Activated CD8-positive, alpha-beta memory T cell treated with anti-CD3 and anti-CD28 coated beads, Interleukin-2, amount 50 U/mL, for 24 hours (primary cell): Measurements from ENCODE around the gene ZBTB33.

Source experiments
- DNase-seq: peaks from one replicate; pipeline ENCODE4 v3.0.0-alpha.2; 2020; ENCODE audit errors: extremely low read depth

The ZBTB33 gene

DNA sequence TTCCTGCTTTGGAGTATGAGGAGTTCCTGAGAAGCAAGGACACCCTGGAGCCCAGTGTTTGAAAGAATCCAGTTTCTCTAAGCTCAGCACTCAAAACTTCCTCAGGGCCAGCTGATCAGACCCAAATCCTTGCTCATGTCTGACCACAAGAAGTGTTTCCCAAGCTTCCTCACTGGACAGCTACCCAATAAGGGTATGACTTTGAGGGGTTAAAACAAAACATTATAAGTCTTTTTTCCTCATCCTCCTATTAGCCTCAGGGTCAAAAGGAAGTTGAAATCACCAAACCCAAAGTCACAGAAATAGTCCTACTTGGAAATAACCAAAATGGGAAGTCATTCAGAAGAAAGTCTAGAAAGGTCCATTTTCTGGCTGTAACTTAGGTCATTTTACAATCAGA is 13.7 kb downstream of the ZBTB33 start:
- no peak for DNase-seq

DNA sequence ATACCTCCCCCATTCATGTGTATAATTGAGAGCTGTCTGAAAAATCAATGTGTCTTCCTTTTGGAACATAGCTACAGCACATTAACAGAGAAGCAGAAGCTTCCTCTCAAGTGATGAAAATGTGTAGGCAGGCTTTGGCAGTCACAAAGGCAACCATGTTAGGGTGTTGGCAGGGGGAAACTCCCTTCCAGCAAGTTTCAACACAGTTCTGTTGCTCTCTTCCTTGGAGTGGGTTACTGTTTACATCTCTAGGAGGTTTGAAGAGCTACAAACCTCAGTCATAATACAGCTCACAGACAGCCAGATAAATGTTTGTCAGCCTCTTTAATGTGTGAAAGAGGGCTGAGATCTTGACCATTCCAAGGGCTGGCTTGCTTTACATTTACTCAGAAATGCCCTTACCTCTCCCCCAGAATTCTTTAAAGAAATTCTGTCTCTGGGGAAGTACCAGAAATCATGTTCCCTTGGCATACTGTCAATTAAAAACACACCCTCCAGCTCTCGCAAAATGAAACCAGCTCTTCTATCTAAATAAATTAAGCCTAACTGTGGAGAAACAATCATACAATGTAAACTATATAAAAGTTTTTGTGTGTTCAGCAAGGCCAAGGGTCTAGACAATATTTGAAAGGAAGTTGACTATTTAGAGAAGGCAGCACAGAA is 18.9 kb downstream of the ZBTB33 start:
- no peak for DNase-seq

DNA sequence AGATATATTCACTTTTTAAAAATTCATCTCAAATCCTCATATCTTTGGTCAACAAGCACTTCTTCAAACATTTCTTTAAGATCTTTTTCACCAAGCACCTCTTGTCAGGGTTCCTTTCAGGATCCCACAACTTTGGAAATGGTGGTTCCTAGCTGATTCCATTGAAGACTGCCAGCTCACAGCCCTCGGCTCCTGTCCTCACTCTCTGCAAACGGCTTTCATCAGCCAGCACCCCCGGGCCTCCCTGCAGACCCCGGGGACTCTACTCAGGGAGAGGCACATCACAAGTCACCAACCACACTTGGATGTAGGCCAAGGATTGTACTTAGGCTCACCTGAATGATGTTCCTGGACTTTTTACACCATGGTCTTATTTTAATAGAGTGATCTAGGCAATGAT is 20.0 kb downstream of the ZBTB33 start:
- no peak for DNase-seq

DNA sequence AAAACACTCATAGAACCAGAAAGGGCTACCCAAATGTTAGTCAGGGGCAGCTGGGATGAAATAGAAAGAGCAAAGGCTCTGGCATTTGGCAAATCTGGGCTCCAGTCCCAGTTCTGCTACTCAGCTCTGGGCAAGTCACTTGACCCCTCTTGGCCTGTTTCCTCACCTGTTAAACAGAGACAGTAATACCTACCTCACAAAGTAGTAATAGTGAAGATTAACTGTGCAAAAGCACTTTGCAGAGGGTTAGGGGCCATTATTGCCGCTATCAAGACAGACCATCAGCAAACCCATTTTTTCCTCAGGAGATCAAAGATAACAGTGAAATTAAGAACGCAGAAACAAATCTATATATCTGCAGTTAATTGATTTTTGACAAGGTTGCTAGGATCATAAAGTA is 20.6 kb downstream of the ZBTB33 start:
- DNase-seq = no peak

DNA sequence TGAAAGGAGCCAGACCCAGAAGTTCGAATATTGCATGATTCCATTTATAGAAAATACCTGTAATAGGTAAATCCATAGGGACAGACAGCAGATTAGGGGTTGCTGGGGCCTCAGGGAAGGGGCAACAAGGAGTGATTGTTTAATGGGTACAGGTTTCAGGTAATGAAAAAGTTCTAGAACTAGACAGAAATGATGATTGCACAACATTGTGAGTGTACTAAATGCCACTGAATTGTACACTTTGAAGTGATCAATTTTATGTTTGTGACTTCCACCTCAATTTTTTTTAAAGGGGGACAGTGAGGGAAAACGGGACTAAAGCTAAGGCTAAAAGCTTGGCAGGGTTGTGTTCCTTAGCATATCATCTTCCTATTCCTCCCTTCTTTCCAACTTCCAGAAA is 23.5 kb downstream of the ZBTB33 start:
- no peak for DNase-seq

DNA sequence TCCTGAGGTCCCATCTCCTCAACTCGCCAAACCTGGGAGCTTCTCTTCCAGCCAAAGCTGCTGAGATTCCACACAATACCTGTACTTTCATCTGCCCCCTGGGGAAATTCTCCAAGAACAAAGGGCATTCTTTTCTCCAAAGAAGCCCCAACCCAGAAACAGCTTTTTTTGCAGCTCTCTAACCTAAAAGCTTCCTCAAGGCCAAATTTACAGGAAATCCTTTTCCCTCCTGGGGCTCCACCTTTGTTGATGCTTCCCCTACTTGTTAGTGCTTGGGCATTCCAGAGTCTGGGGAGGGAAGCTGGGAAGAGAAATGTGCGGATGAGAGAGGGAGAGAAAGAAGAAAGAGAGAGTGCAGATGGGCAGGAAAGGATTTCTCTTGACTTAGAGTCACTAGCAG is 24.3 kb downstream of the ZBTB33 start:
- no peak for DNase-seq

DNA sequence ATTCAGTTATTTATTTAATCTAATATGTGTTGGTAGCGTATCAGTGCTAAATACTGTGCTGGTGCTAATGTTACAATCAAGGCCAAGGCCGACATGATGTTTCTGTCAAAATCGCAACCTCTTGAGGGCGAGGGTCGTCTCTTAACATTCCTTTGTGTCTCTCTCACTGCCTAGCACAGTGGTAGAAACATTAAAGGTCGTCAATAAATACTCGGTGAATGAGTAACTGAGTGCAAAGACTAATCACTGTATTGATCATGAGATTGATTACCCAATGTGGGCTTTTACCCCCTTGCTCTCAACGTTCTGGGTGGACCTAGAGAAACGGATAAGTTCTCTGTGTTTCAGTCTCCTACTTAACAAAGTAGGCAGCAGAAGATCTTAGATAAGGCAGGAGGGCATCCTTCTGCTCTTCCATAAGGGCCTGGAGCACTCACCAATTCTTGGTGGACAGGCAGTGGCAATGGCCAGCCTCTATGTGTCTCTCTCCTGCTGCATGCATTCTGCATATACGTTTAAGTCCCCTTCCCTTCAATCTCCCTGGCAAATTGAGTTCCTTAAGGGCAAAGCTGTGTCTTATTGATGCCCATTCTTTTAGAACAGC is 30.5 kb downstream of the ZBTB33 start:
- no peak for DNase-seq

DNA sequence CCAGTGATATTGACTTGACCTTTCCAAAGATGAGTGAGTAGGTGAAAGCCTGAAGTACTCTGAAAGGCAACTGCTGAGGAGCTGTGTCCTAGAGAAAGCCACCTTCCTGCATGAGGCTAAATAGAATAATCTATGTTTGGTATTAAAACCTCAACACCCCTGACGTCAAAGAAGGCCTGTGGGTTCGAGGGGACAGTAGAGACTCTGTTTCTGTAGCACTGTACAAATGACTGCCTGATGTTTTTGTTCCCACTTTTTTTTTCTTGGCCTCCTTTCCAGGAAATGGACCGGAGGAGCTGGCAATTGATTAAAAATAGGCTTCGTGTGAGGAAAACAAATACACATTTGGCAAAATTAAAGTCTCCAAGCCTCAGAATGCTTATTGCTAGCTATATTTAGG is 31.1 kb downstream of the ZBTB33 start:
- no peak for DNase-seq

DNA sequence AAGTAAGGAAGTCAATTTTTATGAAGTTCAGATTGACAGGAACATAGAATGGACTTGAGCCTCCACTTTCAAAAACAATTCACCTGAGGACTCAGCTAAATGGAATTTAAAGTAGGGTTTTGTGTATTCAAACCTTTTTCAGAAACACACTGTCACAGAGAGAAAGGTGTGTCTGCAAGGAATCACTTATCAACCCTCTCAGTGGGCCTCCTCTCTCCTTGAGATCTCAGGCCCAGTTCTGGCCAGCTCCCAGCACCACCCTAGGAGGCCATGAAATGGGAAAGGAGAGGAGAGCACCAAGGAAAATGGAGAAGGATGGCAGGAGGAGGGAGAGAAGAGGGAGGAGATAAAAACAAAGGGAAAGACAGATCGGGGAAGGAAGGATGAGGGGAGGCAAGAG is 32.1 kb downstream of the ZBTB33 start:
- DNase-seq = no peak

DNA sequence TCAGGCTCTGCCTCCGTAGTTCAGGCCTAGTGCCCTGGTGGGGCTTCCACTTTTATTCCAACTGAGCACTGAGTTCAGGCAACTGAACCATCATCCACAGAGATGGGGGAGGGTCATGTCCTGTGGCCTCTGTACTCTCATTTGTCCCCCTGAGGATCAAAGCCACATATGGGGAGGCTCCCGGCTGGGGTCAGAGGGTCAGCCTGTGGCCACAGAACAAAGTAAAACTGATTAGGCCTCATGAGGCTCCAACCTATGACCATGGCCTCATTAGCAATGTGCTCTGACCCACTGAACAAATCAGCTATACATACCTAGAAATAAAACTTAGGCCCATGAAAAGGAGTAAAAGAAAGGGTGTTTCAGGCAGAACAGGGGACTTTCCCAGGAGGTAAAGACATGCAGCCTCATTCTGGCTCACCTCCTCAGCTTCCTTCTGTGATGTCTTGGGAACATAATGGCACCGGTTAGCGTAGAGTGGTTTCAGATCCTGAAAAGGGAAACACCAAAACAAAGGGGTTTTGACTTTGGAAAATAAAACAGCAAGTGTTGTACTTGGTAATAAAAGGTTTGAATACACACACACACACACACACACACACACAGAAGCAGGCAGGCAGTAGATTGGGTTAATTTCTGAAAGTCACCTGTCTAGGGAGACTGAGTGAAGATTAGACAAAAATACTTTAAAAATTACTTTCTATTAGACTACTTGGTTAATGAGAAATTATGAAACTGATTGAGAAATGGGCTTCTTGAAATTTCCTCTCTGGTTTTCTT is 36.3 kb downstream of the ZBTB33 start:
- DNase-seq = no peak

DNA sequence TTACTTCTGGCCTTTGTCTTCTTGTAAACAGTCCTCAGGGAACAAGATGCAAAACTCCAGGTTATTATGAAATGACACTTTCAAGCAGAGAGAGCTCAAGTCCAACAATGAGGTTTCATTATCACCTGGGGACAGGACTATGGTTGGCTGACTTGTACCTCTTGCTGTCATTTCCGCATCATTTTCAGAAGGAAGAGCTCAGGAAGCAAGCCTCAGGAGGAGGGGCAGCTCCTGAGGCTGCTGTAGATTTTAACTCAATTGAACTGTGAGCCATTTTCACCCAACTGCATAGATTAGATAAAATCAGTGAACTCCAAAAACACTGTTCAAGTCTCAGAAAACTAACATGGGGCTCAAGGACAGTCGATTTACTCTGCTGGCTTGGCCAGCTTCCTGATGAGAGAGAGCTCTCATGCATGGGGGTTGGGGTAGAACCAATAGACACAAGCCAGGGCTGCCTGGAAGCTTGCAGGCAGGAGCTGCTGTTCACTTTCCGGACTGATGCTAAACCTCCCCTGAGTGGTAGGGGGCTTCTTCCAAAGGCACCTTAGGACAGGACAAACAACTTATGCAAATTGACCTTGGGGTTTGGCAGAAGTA is 37.0 kb downstream of the ZBTB33 start:
- DNase-seq = no peak

DNA sequence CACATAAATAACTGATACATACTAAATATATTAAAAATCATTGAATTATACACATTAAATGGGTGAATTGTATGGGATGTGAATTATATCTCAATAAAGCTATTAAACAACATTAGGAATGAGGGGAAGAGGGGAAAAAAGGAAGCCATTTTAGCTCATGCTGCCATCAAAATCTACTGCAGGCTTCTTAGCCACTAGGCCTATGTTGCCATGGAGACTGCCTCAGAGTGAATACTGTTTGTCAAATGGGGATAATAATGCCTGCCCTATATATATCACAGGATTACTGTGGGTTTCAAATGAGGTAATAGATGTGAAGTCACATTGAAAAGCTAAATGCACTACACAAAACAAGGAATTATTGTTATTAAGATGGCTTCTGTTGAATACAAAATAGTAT is 39.5 kb downstream of the ZBTB33 start:
- no peak for DNase-seq

DNA sequence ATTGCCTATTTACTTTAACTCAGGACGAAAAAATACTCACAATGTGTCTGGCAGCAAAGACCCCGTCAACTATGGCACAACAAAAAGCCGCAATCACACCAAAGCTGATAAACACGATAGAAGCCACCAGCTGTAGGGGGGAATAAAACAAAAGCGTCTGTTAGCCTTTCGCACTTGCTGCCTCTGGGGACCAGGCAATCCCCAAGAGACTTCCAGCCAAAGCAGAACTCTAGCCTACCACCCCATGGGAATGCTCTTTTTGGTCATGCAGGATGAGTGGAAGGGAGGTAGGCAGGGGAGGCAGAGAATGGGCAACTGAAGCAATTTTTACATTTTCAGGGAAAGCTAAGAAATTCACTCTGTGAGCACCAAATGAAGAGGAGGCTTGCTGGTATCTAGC is 40.6 kb downstream of the ZBTB33 start:
- DNase-seq = no peak

DNA sequence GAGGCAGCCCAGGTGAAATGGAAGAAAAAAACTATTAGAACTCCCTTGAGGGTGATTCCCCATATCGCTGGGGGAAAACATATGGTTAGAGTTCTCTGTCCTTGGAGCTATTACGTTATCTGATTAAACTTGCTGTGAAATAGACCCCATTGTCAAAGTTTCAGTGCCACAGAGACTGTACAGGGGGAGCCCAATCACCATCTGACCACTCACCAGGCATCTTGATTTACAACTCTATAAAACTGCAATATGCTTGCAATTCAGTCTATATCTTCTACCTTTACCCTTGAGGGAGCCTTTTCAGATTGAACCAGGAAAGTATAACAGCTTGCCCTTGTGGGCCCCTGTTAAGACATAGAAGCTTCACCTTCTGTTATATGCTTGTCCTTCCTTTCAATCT is 42.4 kb downstream of the ZBTB33 start:
- no peak for DNase-seq

DNA sequence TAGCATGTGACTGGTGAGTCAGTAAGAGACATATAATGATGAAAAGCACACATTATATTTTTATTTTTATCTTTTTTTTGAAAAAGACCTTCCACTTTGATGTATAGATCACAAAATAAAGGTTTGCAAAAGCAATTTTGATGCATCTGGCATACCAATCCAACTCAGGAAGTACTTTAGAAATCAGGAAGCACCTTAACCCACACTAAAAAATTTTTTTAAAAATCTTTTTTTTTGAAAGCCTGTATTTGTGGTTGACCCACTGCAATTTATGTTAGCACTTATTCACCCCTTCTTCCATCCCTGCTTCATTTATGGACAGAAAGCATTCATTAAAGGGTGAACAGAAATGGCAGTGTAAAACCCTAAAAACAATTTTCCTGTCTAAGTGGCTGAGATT is 44.0 kb downstream of the ZBTB33 start:
- no peak for DNase-seq

DNA sequence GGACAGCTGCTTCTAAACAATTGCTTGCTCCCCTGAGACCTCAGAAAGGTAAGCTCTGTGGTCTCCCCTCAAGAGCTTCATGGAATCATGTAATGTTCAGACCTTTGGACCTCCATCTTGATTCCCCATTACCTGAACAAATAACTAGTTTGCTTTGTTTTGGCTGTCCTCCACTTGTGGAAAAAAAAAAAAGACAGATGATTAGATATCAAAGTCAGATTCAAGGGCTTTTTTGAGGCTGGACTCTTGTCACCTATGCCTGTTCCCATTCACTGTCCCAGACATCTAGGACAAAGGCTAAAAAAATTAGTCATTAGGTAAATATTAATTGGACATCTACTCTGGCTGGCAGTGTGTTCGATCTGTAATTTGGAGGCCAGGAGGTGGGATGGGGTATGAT is 47.3 kb downstream of the ZBTB33 start:
- no peak for DNase-seq

DNA sequence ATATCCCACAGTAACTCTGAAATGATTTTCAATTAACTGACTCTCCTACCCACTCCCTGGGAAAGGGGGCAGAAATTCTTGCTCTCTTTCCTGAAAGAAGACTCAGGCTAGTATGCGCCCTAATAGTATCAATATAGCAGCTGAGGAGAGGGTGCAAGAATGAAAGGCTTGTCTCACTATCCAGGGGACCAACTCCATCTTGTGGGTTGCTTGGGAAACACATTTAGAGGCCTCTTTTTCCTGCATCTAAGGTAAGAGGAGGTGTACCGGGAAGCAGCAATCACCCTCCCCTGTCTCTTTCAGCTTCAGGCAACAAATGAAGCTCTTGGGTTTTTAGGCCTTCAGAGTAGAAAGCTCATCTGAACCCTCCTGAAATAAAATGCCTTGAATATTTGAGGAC is 49.3 kb downstream of the ZBTB33 start:
- no peak for DNase-seq

DNA sequence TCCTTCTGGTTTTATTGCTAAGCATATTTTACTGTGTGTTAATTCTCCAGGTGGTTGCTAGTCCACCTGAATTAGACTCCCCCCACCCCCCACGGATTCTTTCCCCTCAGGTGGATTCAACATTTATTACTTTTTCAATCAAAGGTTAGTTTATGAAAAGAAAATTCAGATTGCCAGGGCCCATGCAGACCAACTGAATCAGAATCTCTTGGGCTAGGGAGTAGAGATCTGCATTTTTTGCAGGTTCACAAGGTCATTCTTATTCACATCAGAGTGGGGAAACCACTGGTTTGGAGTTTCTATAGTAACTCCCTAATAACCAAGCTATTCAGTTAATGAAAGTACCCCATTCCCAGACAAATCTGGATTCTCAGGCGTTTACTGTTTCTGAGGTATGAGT is 50.9 kb downstream of the ZBTB33 start:
- DNase-seq = no peak

DNA sequence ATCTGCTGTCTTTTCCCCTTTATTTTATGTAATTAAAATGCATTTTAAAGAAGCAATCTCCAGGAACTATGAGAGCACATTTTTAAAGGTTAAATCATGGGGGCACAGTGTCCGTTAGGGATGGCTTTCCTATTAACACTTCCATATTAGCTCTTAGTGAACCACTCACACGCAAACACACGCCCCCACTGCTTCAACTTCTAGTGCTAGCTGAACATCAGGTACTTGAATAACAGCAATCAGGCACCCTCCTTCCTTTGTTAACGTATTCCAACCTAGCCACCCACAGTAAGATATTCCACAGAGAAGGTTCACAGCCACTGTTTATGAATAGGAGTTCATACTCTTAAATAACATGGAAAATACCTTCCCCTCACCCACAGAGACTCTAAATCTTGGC is 51.3 kb downstream of the ZBTB33 start:
- DNase-seq = no peak

DNA sequence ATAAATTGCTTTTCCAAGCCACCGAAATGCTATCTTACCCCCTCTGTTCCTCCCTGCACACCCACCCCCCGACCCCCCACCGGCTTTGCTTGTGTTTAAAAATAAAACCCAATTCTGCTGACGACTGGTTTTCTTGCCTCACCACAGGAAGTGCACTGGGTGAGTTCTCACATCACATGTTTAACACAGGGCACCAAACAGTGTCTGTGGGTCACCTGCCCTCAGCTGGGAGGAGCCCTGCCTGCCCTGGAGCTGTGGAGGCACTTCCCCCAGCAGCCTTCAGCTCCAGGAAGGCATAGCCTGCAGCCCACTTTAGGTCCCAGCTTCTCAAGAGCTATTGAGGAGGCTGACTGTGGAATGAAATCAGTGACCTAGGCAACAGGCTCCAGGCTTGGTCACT is 51.8 kb downstream of the ZBTB33 start:
- DNase-seq = no peak

DNA sequence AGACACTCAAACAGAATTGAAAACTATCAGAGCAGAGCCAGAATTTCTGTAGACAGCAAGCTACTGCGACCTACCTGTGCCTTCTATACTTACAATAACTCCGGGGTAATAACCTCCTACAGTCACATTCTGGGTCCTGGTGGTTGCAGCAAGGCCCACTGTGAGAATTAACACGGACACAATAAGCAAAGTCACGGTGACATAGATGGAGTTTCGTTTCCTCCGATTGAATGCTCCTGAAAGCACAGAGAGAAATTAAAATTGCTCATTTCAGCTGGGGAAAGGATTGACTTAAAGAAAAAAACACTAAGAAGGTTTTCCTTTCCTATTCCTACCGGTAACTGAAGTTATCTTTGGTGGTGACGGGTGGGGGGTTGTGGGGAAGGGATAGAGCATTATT is 53.6 kb downstream of the ZBTB33 start:
- DNase-seq = no peak

DNA sequence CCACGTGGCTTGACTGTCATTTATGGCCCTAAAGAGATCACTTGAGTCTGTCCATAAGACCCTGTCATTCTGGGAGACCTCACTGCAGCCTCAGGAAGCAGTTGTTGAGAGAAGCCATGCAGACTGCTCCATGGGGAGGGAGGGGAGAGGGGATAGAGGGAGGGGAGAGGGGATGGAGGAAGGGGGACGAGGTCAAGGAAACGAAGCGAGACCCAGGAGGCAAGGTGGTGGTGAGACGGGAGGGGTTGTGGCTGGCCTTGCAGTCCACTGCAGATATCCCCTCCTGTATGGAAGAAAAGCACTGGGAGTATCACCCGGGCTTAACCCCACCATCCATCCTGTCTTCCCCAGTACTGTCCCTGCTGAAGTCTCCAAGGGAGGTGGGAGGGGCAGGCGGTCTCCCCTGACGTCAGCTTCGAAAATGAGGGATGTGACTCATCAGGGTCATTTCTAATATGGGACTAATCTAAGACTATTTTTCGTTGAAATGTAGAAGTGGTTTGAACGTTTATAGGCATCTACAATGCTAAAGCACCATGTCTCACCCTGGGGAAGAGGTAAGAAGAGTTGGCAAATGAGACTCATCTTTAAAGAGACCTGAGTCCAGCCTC is 55.0 kb downstream of the ZBTB33 start:
- no peak for DNase-seq

DNA sequence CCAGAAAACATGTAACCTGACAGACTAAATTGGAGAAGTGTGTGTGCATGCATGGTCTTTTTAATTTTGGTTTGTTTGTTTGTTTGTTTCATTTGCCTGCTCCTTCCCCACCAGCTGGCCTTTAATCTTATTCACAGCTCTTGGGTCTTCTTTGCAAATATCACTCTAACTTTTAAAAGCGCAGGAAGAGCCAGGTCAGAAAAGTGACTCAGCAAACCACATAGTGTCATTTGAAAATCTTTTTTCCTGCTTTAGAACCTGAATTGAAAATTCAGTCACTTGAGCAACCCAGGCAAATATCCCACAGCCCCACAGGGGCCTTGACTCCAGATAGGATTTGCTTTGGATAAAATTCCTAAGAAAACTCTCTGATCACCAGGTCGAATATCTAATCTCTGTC is 56.0 kb downstream of the ZBTB33 start:
- no peak for DNase-seq
